SK-N-SH (cell line): ENCODE measurements around the gene SEPTIN14.

Experiments used
- POLR2AphosphoS5 ChIP-seq: IDR thresholded peaks from 2 replicates; pipeline ENCODE4 v1.6.1; 2012; ENCODE audit warnings: low read depth, low read length
- SIN3A ChIP-seq: IDR thresholded peaks from 2 replicates; pipeline ENCODE4 v1.6.1; 2012; ENCODE audit warnings: low read depth, mild to moderate bottlenecking, low read length, moderate library complexity, borderline replicate concordance
- SMC3 ChIP-seq: IDR thresholded peaks from 2 replicates; pipeline ENCODE4 v1.6.1; 2012; ENCODE audit warnings: low read depth, low read length, improper control_type of control experiment
- TAF1 ChIP-seq: IDR thresholded peaks from 2 replicates; pipeline ENCODE4 v1.6.1; 2012; ENCODE audit warnings: low read depth, mild to moderate bottlenecking, low read length, moderate library complexity, borderline replicate concordance
- YY1 ChIP-seq: IDR thresholded peaks from 2 replicates; pipeline ENCODE4 v1.4.0; 2012; ENCODE audit warnings: low read depth, mild to moderate bottlenecking
- TF ChIP-seq, protein P1 (sequence below): fragments of 200-600 bp; sonication (generic); IDR thresholded peaks from 2 replicates; pipeline ENCODE4 v1.6.1; 2017; ENCODE audit warnings: antibody characterized with exemption, mild to moderate bottlenecking, moderate library complexity

GRCh38 chr7:55770778-55771177, 91.8 kb downstream of the SEPTIN14 start:
- TF ChIP-seq TAF1 (no peak), POLR2AphosphoS5 (no peak), YY1 (no peak), SMC3 (no peak), SIN3A (no peak)
- TF ChIP-seq, protein P1, sequence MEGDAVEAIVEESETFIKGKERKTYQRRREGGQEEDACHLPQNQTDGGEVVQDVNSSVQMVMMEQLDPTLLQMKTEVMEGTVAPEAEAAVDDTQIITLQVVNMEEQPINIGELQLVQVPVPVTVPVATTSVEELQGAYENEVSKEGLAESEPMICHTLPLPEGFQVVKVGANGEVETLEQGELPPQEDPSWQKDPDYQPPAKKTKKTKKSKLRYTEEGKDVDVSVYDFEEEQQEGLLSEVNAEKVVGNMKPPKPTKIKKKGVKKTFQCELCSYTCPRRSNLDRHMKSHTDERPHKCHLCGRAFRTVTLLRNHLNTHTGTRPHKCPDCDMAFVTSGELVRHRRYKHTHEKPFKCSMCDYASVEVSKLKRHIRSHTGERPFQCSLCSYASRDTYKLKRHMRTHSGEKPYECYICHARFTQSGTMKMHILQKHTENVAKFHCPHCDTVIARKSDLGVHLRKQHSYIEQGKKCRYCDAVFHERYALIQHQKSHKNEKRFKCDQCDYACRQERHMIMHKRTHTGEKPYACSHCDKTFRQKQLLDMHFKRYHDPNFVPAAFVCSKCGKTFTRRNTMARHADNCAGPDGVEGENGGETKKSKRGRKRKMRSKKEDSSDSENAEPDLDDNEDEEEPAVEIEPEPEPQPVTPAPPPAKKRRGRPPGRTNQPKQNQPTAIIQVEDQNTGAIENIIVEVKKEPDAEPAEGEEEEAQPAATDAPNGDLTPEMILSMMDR, result no peak
